OCI-LY7 (cell line): ENCODE results near the gene SLC17A2. TPM values are rescaled to one million over a fixed set of nuclear protein-coding genes. Genes with fewer than 3 reads are reported as not detected.

ENCODE experiments used
- BruUV-seq: library from RNA; stranded (reverse); fragments of 400-500 nt; replicated peaks from 2 replicates; lab custom pipeline; 2021; lab: Mats Ljungman, UMichigan
- CTCF ChIA-PET: fragments of 300-600 bp; sonication (Branson Sonifier 250); formaldehyde crosslinking; loops from one replicate; lab custom pipeline; 2022; ENCODE audit warnings: antibody characterized with exemption; ENCODE audit not compliant: unreplicated experiment; lab: Charles Lee
- POLR2A ChIA-PET: fragments of 300-600 bp; sonication (Branson Sonifier 250); formaldehyde crosslinking; loops from one replicate; lab custom pipeline; 2022; ENCODE audit warnings: antibody characterized with exemption; lab: Charles Lee
- DNase-seq: peaks from one replicate; pipeline ENCODE4 v3.0.0-alpha.2; 2015; ENCODE audit warnings: low spot score
- H2AFZ ChIP-seq: fragments of 200-600 bp; sonication (generic), shearing (Covaris generic); 2 replicates; pipeline ENCODE4 v1.6.1; 2014; ENCODE audit warnings: mild to moderate bottlenecking, antibody characterized with exemption, low read length, moderate library complexity
- H3K27ac ChIP-seq: fragments of 200-600 bp; sonication (generic); 2 replicates; pipeline ENCODE4 v1.5.1; 2014; ENCODE audit warnings: mixed run types, low read depth, mild to moderate bottlenecking, moderate library complexity, low read length, inconsistent platforms; ENCODE audit not compliant: poor library complexity, severe bottlenecking
- H3K36me3 ChIP-seq: fragments of 200-600 bp; sonication (generic); 2 replicates; pipeline ENCODE4 v1.6.1; 2014; ENCODE audit warnings: mild to moderate bottlenecking, antibody characterized with exemption, low read length, moderate library complexity, mixed read lengths; ENCODE audit not compliant: insufficient read depth
- H3K4me1 ChIP-seq: fragments of 200-600 bp; sonication (generic); 2 replicates; pipeline ENCODE4 v1.5.1; 2014; ENCODE audit warnings: mild to moderate bottlenecking, low read length; ENCODE audit not compliant: insufficient read depth, poor library complexity, severe bottlenecking
- H3K4me2 ChIP-seq: fragments of 200-600 bp; sonication (generic); 2 replicates; pipeline ENCODE4 v1.6.1; 2014; ENCODE audit warnings: mild to moderate bottlenecking, low read length
- H3K4me3 ChIP-seq: fragments of 200-600 bp; sonication (generic); 2 replicates; pipeline ENCODE4 v1.5.1; 2014; ENCODE audit warnings: mild to moderate bottlenecking, low read depth, low read length; ENCODE audit not compliant: poor library complexity, severe bottlenecking
- H3K79me2 ChIP-seq: fragments of 200-600 bp; sonication (generic); 2 replicates; pipeline ENCODE4 v1.6.1; 2016; ENCODE audit warnings: low read depth, mild to moderate bottlenecking, low read length, moderate library complexity, mixed read lengths; ENCODE audit not compliant: insufficient read depth
- H3K9me2 ChIP-seq: fragments of 200-600 bp; sonication (generic); 2 replicates; pipeline ENCODE4 v1.6.1; 2016; ENCODE audit warnings: mild to moderate bottlenecking, low read length, mixed read lengths; ENCODE audit not compliant: insufficient read depth
- H3K9me3 ChIP-seq: fragments of 200-600 bp; sonication (generic); 2 replicates; pipeline ENCODE4 v1.6.1; 2014; ENCODE audit warnings: mild to moderate bottlenecking, mixed run types, low read length, mixed read lengths
- H4K20me1 ChIP-seq: fragments of 200-600 bp; sonication (generic); 2 replicates; pipeline ENCODE4 v1.6.1; 2014; ENCODE audit warnings: mild to moderate bottlenecking, antibody characterized with exemption, low read length, moderate library complexity, mixed read lengths; ENCODE audit not compliant: insufficient read depth
- EZH2phosphoT487 ChIP-seq: fragments of 200-600 bp; sonication (generic); IDR thresholded peaks from 2 replicates; pipeline ENCODE4 v1.6.1; 2018; ENCODE audit warnings: low read depth, borderline replicate concordance, mild to moderate bottlenecking, mixed run types, antibody characterized with exemption, low read length, moderate library complexity, mixed read lengths
- intact Hi-C: fragments of 100-400 bp; cut with micrococcal nuclease; formaldehyde crosslinking; loops from one replicate; pipeline ENCODE4 v1.10.0; 2022; ENCODE audit not compliant: unreplicated experiment
- total RNA-seq, 2 experiments: library from RNA; depleted of rRNA in 1 of 2; stranded (reverse); fragments of >200 nt in 1 of 2; shearing (Covaris generic) in 1 of 2; gene quantifications; 2 replicates each; pipeline ENCODE4 v1.2.3, GENCODE V29; 2014 to 2022
- TF ChIP-seq, protein P1 (sequence below): fragments of 200-600 bp; sonication (generic); conservative IDR thresholded peaks from 2 replicates; pipeline ENCODE4 v1.5.1; 2014; ENCODE audit warnings: mild to moderate bottlenecking, antibody characterized with exemption, low read length, moderate library complexity, mixed read lengths

Gene SLC17A2
- total RNA-seq, 2 experiments from 2014 or later: not detected

DNA sequence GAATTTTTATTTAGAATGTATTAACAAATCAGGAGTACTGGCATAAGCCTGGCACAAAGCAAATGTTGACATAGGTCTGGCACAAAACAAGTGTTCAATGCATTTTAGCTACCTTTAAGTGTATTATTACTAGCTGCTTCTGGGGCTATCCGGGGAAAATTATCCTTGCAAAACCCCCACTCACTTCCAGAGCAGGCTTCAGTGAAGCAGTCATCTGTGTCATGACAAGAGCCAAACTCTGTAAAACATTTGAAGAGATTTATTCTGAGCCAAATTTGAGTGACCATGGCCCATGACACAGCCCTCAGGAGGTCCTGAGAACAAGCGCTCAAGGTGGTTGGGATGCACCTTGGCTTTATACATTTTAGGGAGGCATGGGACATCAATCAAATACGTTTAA lies 25.7 kb upstream of the SLC17A2 start:
- no peaks in the 10 kb centered on the region for H3K9me2 ChIP-seq
- POLR2A ChIA-PET: interaction anchor here (1.0 to 1.4 kb wide), 3 partner anchors 10 to 64 kb away, joined by 3 read pairs; a partner anchor contains a TSS
- no peak overlapping the region for H3K27ac ChIP-seq
- H3K4me1 ChIP-seq: peaks cover 13% of the 10 kb centered on the region
- BruUV-seq: no TSS peak
- H3K9me3 ChIP-seq: peaks cover 29% of the 10 kb centered on the region; the same call in 1 of the 2 replicates
- H2AFZ ChIP-seq: no peak overlapping the region
- no peaks in the 10 kb centered on the region for H4K20me1 ChIP-seq
- peaks cover 7% of the 10 kb centered on the region; the same call in 1 of the 2 replicates for H3K36me3 ChIP-seq
- DNase-seq: no peak
- intact Hi-C loops: no loop called here
- CTCF ChIA-PET: no interaction called here
- H3K4me2 ChIP-seq: no peak overlapping the region
- H3K79me2 ChIP-seq: no peaks in the 10 kb centered on the region
- TF ChIP-seq EZH2phosphoT487: no peak
- TF ChIP-seq, protein P1, sequence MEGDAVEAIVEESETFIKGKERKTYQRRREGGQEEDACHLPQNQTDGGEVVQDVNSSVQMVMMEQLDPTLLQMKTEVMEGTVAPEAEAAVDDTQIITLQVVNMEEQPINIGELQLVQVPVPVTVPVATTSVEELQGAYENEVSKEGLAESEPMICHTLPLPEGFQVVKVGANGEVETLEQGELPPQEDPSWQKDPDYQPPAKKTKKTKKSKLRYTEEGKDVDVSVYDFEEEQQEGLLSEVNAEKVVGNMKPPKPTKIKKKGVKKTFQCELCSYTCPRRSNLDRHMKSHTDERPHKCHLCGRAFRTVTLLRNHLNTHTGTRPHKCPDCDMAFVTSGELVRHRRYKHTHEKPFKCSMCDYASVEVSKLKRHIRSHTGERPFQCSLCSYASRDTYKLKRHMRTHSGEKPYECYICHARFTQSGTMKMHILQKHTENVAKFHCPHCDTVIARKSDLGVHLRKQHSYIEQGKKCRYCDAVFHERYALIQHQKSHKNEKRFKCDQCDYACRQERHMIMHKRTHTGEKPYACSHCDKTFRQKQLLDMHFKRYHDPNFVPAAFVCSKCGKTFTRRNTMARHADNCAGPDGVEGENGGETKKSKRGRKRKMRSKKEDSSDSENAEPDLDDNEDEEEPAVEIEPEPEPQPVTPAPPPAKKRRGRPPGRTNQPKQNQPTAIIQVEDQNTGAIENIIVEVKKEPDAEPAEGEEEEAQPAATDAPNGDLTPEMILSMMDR: no peak
- no peak overlapping the region for H3K4me3 ChIP-seq

DNA sequence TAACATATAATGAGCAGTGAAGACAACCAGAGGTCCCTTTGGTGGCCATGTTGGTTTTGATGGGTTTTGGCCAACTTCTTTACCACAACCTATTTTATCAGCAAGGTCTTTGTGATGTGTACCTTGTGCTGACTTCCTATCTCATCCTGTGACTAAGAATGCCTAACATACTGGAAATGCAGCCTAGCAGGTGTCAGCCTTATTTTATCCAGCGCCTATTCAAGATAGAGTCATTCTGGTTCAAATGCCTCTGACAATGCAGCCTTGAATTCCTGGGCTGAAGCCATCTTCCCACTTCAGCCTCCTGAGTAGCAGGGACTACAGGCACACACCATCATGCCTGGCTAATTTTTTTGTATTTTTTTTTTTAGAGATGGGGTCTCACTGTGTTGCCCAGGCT lies 24.3 kb upstream of the SLC17A2 start:
- CTCF ChIA-PET: no interaction called here
- H3K4me2 ChIP-seq: no peak overlapping the region
- H3K9me3 ChIP-seq: peaks cover 14% of the 10 kb centered on the region; the same call in 1 of the 2 replicates
- no peak overlapping the region for H2AFZ ChIP-seq
- intact Hi-C loops: no loop called here
- BruUV-seq: no TSS peak
- POLR2A ChIA-PET: interaction anchor here (1.0 kb wide), 1 partner anchor 9 kb away, joined by 3 read pairs; no protein-coding TSS in a partner anchor
- no peaks in the 10 kb centered on the region for H3K79me2 ChIP-seq
- no peak for DNase-seq
- H3K9me2 ChIP-seq: no peaks in the 10 kb centered on the region
- H3K36me3 ChIP-seq: peaks cover 6% of the 10 kb centered on the region; the same call in 1 of the 2 replicates
- peaks cover 2% of the 10 kb centered on the region for H3K4me1 ChIP-seq
- no peak overlapping the region for H3K27ac ChIP-seq
- H3K4me3 ChIP-seq: no peak overlapping the region
- no peaks in the 10 kb centered on the region for H4K20me1 ChIP-seq
- TF ChIP-seq, protein P1: no peak
- TF ChIP-seq EZH2phosphoT487: no peak

DNA sequence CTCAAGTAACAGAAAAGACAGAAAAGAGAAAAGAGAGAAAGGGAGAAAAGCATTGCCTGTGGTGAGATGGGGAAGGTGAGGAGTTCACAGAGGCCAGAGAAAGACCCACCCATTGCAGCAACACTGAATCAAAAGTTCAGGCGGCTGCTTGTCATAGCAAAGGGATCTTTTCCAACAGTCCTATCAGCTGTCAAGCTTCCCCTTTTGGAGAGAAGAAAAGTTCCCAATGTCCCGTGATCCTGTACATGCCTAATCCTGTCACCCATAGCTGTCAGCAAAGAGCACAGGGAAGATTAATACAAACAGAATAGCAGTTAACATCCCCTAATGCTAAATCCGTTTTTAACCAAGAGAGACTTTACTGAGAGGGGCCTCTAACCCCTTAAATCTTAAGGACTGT lies 23.2 kb upstream of the SLC17A2 start:
- no peak for DNase-seq
- H3K4me1 ChIP-seq: no peaks in the 10 kb centered on the region
- no peaks in the 10 kb centered on the region for H3K9me2 ChIP-seq
- H2AFZ ChIP-seq: no peak overlapping the region
- H3K9me3 ChIP-seq: peaks cover 4% of the 10 kb centered on the region; the same call in 1 of the 2 replicates
- ChIA-PET CTCF (no interaction called here), POLR2A (no interaction called here)
- no peak for TF ChIP-seq EZH2phosphoT487
- TF ChIP-seq, protein P1: no peak
- no peaks in the 10 kb centered on the region for H3K36me3 ChIP-seq
- no TSS peak for BruUV-seq
- intact Hi-C loops: no loop called here
- no peaks in the 10 kb centered on the region for H4K20me1 ChIP-seq
- H3K27ac ChIP-seq: no peak overlapping the region
- no peaks in the 10 kb centered on the region for H3K79me2 ChIP-seq
- no peak overlapping the region for H3K4me2 ChIP-seq
- no peak overlapping the region for H3K4me3 ChIP-seq
